ENCODE results near the gene ABHD5. TPM values are rescaled to one million over a fixed set of nuclear protein-coding genes. Genes with fewer than 3 reads are reported as not detected.

Gene ABHD5
- total and polyA plus RNA-seq, 10 of the 15 experiments (the other 5 are each of a cell fraction or from before 2014, with no cell fraction given) = 5.5 to 24.4 (median 9.5) TPM

DNA sequence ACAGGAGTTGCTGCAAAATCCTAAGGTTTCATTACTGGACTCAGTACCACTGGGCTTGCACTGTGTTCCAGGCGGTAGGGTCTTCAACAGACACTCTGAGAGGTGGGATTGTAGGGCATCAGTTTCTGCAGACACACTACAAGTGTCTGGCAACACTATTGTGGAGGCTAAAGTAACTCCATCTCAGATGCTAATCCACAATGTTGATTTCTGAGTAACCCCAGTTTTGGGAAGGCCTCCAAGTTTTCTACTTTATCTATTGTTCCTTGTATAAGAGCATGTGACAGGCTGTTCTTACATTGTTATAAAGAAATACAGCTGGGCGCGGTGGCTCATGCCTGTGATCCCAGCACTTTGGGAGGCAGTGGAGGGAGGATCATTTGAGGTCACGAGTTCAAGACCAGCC is 2.5 kb upstream of the ABHD5 start:
- Histone ChIP-seq H3K36me3 (ENCODE audit: control insufficient read depth in 2 of 2, insufficient read depth in 2 of 2, low read length in 1 of 2) (no peaks in the 10 kb centered on the region), H3K27me3 (replicated peaks in 1 of 2; ENCODE audit: control insufficient read depth in 2 of 2, insufficient read depth in 2 of 2, low read length in 1 of 2) (no peaks in the 10 kb centered on the region), H4K20me1 (ENCODE audit: control insufficient read depth, insufficient read depth) (no peaks in the 10 kb centered on the region), H3K9me3 (replicated peaks; ENCODE audit: control insufficient read depth, insufficient read depth, low read length) (no peaks in the 10 kb centered on the region), H3K79me2 (ENCODE audit: control insufficient read depth, insufficient read depth, low read length) (peaks cover 5% of the 10 kb centered on the region), H2AFZ (ENCODE audit: control insufficient read depth, low read depth, low read length) (no peak overlapping the region), H3K4me1 (ENCODE audit: control insufficient read depth, insufficient read depth, low read length) (0 out of 2 replicates have a peak, but pooled peaks cover 8% of the 10 kb centered on the region), H3K4me3 (no peak overlapping the region), H3K27ac (ENCODE audit: control insufficient read depth, insufficient read depth) (no peak overlapping the region), H3K4me2 (ENCODE audit: control insufficient read depth, insufficient read depth) (no peak overlapping the region), H3K9ac (ENCODE audit: control insufficient read depth, insufficient read depth, low read length) (no peak overlapping the region)
- ChIA-PET SMC1A (ENCODE audit: uncharacterized antibody, unreplicated experiment) (no interaction called here), POLR2A (no interaction called here), RAD21 (ENCODE audit: unreplicated experiment) (no interaction called here), CTCF (no interaction called here)
- intact Hi-C loops (cut with micrococcal nuclease; ENCODE audit: unreplicated experiment) = no loop called here
- ATAC-seq (no peak), DNase-seq (ENCODE audit: low read depth, low spot score) (no peak), FAIRE-seq (no peak)
- 97% methylated on average over 4 of the region's 4 CpGs for WGBS (ENCODE audit: insufficient coverage, insufficient replicate concordance, low lambda C conversion rate, missing lambda C conversion rate)
- BruUV-seq (replicated peaks) = no TSS peak
- TF ChIP-seq HDGF (IDR thresholded peaks at IDR 0.05) = no peak
- no peak for TF ChIP-seq RB1 (IDR thresholded peaks at IDR 0.05; ENCODE audit: borderline replicate concordance)
- TF ChIP-seq, protein P1, sequence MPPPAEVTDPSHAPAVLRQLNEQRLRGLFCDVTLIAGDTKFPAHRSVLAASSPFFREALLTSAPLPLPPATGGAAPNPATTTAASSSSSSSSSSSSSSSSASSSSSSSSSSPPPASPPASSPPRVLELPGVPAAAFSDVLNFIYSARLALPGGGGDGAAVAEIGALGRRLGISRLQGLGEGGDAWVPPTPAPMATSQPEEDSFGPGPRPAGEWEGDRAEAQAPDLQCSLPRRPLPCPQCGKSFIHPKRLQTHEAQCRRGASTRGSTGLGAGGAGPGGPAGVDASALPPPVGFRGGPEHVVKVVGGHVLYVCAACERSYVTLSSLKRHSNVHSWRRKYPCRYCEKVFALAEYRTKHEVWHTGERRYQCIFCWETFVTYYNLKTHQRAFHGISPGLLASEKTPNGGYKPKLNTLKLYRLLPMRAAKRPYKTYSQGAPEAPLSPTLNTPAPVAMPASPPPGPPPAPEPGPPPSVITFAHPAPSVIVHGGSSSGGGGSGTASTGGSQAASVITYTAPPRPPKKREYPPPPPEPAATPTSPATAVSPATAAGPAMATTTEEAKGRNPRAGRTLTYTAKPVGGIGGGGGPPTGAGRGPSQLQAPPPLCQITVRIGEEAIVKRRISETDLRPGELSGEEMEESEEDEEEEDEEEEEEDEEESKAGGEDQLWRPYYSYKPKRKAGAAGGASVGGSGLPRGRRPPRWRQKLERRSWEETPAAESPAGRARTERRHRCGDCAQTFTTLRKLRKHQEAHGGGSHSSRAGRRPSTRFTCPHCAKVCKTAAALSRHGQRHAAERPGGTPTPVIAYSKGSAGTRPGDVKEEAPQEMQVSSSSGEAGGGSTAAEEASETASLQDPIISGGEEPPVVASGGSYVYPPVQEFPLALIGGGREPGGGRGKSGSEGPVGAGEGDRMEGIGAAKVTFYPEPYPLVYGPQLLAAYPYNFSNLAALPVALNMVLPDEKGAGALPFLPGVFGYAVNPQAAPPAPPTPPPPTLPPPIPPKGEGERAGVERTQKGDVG (CRISPR knock-in tag; IDR thresholded peaks at IDR 0.05) = no peak
- no peak for TF ChIP-seq MTA2 (IDR thresholded peaks at IDR 0.05; ENCODE audit: low read depth)
- no peak for TF ChIP-seq POU2F2 (IDR thresholded peaks at IDR 0.05; ENCODE audit: borderline replicate concordance, low read depth, low read length)
- TF ChIP-seq IRF4 (IDR thresholded peaks at IDR 0.05; ENCODE audit: low read depth, low read length) = no peak
- TF ChIP-seq, protein P2, sequence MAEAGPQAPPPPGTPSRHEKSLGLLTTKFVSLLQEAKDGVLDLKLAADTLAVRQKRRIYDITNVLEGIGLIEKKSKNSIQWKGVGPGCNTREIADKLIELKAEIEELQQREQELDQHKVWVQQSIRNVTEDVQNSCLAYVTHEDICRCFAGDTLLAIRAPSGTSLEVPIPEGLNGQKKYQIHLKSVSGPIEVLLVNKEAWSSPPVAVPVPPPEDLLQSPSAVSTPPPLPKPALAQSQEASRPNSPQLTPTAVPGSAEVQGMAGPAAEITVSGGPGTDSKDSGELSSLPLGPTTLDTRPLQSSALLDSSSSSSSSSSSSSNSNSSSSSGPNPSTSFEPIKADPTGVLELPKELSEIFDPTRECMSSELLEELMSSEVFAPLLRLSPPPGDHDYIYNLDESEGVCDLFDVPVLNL (IDR thresholded peaks at IDR 0.05; ENCODE audit: low read depth, low read length) = no peak
- TF ChIP-seq GATAD2B (conservative IDR thresholded peaks at IDR 0.05; ENCODE audit: low read depth) = no peak
- no peak for TF ChIP-seq TBL1XR1 (IDR thresholded peaks at IDR 0.05; ENCODE audit: low read depth, low read length)
- no peak for TF ChIP-seq NKRF (conservative IDR thresholded peaks at IDR 0.05)
- no peak for TF ChIP-seq EP300 (IDR thresholded peaks at IDR 0.05; ENCODE audit: borderline replicate concordance in 1 of 2, control insufficient read depth in 1 of 2, low read depth in 2 of 2, low read length in 2 of 2)
- no peak for TF ChIP-seq NRF1 (conservative IDR thresholded peaks at IDR 0.05; ENCODE audit: low read depth, low read length)
- no peak for TF ChIP-seq NR2C1 (IDR thresholded peaks at IDR 0.05)
- no peak for TF ChIP-seq CREM (IDR thresholded peaks at IDR 0.05; ENCODE audit: low read depth)
- TF ChIP-seq NR2C2 (IDR thresholded peaks at IDR 0.05; ENCODE audit: borderline replicate concordance, control insufficient read depth, insufficient read length, low read depth) = no peak
- in situ Hi-C loops (cut with MboI) = no loop called here

All from GM12878 (cell line).